ENCODE measurements around the gene WDR86. TPM values are rescaled to one million over a fixed set of nuclear protein-coding genes. Genes with fewer than 3 reads are reported as not detected.

The WDR86 gene
- total RNA-seq, 1 donor from 2014 or later = 82.9 TPM

GRCh38 chr7:151416112-151416940, 6.5 kb upstream of the WDR86 start:
- no peak overlapping the region for H3K27ac Mint-ChIP-seq
- no peak for DNase-seq (ENCODE audit: low spot score, unreplicated experiment)
- TF ChIP-seq CTCF (IDR thresholded peaks at IDR 0.05; ENCODE audit: unreplicated experiment) = no peak
- H3K4me3 Mint-ChIP-seq (ENCODE audit: low read depth) = no peak overlapping the region
- peaks cover 4% of the 10 kb centered on the region for H3K36me3 Mint-ChIP-seq (ENCODE audit: insufficient read depth)
- peaks cover 7% of the 10 kb centered on the region for H3K9me3 Mint-ChIP-seq (ENCODE audit: low read depth)
- H3K4me1 Mint-ChIP-seq (ENCODE audit: low read depth) = peaks cover 4% of the 10 kb centered on the region
- H3K27me3 Mint-ChIP-seq = peaks cover 25% of the 10 kb centered on the region

GRCh38 chr7:151415375-151416105, 5.7 kb upstream of the WDR86 start:
- no peak overlapping the region for H3K4me3 Mint-ChIP-seq (ENCODE audit: low read depth)
- TF ChIP-seq CTCF (IDR thresholded peaks at IDR 0.05; ENCODE audit: unreplicated experiment) = no peak
- H3K4me1 Mint-ChIP-seq (ENCODE audit: low read depth) = peaks cover 11% of the 10 kb centered on the region
- no peak overlapping the region for H3K27ac Mint-ChIP-seq
- H3K27me3 Mint-ChIP-seq = peaks cover 32% of the 10 kb centered on the region
- peaks cover 4% of the 10 kb centered on the region for H3K36me3 Mint-ChIP-seq (ENCODE audit: insufficient read depth)
- H3K9me3 Mint-ChIP-seq (ENCODE audit: low read depth) = peaks cover 7% of the 10 kb centered on the region
- DNase-seq (ENCODE audit: low spot score, unreplicated experiment) = no peak

GRCh38 chr7:151413241-151413640, 3.4 kb upstream of the WDR86 start:
- Mint-ChIP-seq H3K27me3 (peaks cover 32% of the 10 kb centered on the region), H3K4me3 (ENCODE audit: low read depth) (no peak overlapping the region), H3K36me3 (ENCODE audit: insufficient read depth) (peaks cover 4% of the 10 kb centered on the region), H3K27ac (no peak overlapping the region), H3K4me1 (ENCODE audit: low read depth) (peaks cover 17% of the 10 kb centered on the region), H3K9me3 (ENCODE audit: low read depth) (peaks cover 3% of the 10 kb centered on the region)
- TF ChIP-seq CTCF (IDR thresholded peaks at IDR 0.05; ENCODE audit: unreplicated experiment) = no peak
- DNase-seq (ENCODE audit: low spot score, unreplicated experiment) = no peak

GRCh38 chr7:151412318-151412717, 2.5 kb upstream of the WDR86 start:
- Mint-ChIP-seq H3K4me1 (ENCODE audit: low read depth) (peaks cover 17% of the 10 kb centered on the region), H3K4me3 (ENCODE audit: low read depth) (peak overlapping the region; percentile 0), H3K9me3 (ENCODE audit: low read depth) (no peaks in the 10 kb centered on the region), H3K27ac (no peak overlapping the region), H3K27me3 (peaks cover 32% of the 10 kb centered on the region), H3K36me3 (ENCODE audit: insufficient read depth) (peaks cover 4% of the 10 kb centered on the region)
- no peak for DNase-seq (ENCODE audit: low spot score, unreplicated experiment)
- TF ChIP-seq CTCF (IDR thresholded peaks at IDR 0.05; ENCODE audit: unreplicated experiment) = no peak

- Mint-ChIP-seq H3K27me3 (peaks cover 29% of the 10 kb centered on the region), H3K9me3 (ENCODE audit: low read depth) (no peaks in the 10 kb centered on the region), H3K4me1 (ENCODE audit: low read depth) (peaks cover 19% of the 10 kb centered on the region), H3K36me3 (ENCODE audit: insufficient read depth) (peaks cover 4% of the 10 kb centered on the region), H3K4me3 (ENCODE audit: low read depth) (peak overlapping the region; percentile 84), H3K27ac (peak overlapping the region; percentile 77)
- DNase-seq (ENCODE audit: low spot score, unreplicated experiment) = no peak
- TF ChIP-seq CTCF (IDR thresholded peaks at IDR 0.05; ENCODE audit: unreplicated experiment) = peak; percentile 20
These were observed 1.7 kb upstream of the WDR86 start for GRCh38 chr7:151411551-151411950.
